OCI-M2 (cell line): ENCODE data around the gene RPS21.

ENCODE experiments used
- DNase-seq: peaks from one replicate; lab custom pipeline; 2025; ENCODE audit not compliant: unreplicated experiment; lab: John Stamatoyannopoulos, UW

The RPS21 gene

GRCh38 chr20:62377064-62377461 lies 9.8 kb upstream of the RPS21 start:
- DNase-seq: no peak

GRCh38 chr20:62377615-62378178 lies 9.2 kb upstream of the RPS21 start:
- DNase-seq: no peak

GRCh38 chr20:62378215-62378614 lies 8.7 kb upstream of the RPS21 start:
- no peak for DNase-seq

- no peak for DNase-seq
Observed at GRCh38 chr20:62381202-62381797, 5.6 kb upstream of the RPS21 start.

- DNase-seq: no peak
Observed at GRCh38 chr20:62381842-62382241, 5.1 kb upstream of the RPS21 start.

- DNase-seq: peak; percentile 37
Observed at GRCh38 chr20:62382306-62383198, 4.4 kb upstream of the RPS21 start.

- DNase-seq: no peak
Observed at GRCh38 chr20:62387219-62387913, 463 bp downstream of the RPS21 start.

- DNase-seq: no peak
Observed at GRCh38 chr20:62387933-62388635, 1.2 kb downstream of the RPS21 start.

GRCh38 chr20:62388839-62389600 lies 2.1 kb downstream of the RPS21 start:
- DNase-seq: no peak

GRCh38 chr20:62389601-62390087 lies 2.7 kb downstream of the RPS21 start:
- no peak for DNase-seq

- no peak for DNase-seq
Observed at GRCh38 chr20:62390317-62391164, 3.6 kb downstream of the RPS21 start.

- DNase-seq: no peak
Observed at GRCh38 chr20:62391165-62392076, 4.5 kb downstream of the RPS21 start.

- DNase-seq: no peak
Observed at GRCh38 chr20:62392077-62392418, 5.1 kb downstream of the RPS21 start.

GRCh38 chr20:62392621-62393334 lies 5.9 kb downstream of the RPS21 start:
- no peak for DNase-seq

- DNase-seq: no peak
Observed at GRCh38 chr20:62393335-62393665, 6.4 kb downstream of the RPS21 start.

- DNase-seq: no peak
Observed at GRCh38 chr20:62393830-62394229, 6.9 kb downstream of the RPS21 start.
